T-helper 1 cell treated with Interleukin-12 subunit alpha and Interleukin-12 subunit beta and Interleukin-4 antibody, amounts not matched to agents 30 μg/mL and 1 μg/mL, for 36 hours (primary cell): Measurements from ENCODE around the gene PHPT1.

Source experiments
- H3K27ac Mint-ChIP-seq: one replicate; pipeline ENCODE4 v1.8.0; 2021; ENCODE audit warnings: mild to moderate bottlenecking, mixed read lengths
- H3K27me3 Mint-ChIP-seq: one replicate; pipeline ENCODE4 v1.8.0; 2021; ENCODE audit warnings: low read depth, mixed read lengths
- H3K36me3 Mint-ChIP-seq: one replicate; pipeline ENCODE4 v1.8.0; 2021; ENCODE audit warnings: low read depth, mixed read lengths
- H3K4me1 Mint-ChIP-seq: one replicate; pipeline ENCODE4 v1.8.0; 2021; ENCODE audit warnings: low read depth, mixed read lengths
- H3K4me3 Mint-ChIP-seq: one replicate; pipeline ENCODE4 v1.8.0; 2021; ENCODE audit warnings: mild to moderate bottlenecking, moderate library complexity, mixed read lengths
- H3K9me3 Mint-ChIP-seq: one replicate; pipeline ENCODE4 v1.8.0; 2021; ENCODE audit warnings: mixed read lengths

Gene PHPT1

DNA sequence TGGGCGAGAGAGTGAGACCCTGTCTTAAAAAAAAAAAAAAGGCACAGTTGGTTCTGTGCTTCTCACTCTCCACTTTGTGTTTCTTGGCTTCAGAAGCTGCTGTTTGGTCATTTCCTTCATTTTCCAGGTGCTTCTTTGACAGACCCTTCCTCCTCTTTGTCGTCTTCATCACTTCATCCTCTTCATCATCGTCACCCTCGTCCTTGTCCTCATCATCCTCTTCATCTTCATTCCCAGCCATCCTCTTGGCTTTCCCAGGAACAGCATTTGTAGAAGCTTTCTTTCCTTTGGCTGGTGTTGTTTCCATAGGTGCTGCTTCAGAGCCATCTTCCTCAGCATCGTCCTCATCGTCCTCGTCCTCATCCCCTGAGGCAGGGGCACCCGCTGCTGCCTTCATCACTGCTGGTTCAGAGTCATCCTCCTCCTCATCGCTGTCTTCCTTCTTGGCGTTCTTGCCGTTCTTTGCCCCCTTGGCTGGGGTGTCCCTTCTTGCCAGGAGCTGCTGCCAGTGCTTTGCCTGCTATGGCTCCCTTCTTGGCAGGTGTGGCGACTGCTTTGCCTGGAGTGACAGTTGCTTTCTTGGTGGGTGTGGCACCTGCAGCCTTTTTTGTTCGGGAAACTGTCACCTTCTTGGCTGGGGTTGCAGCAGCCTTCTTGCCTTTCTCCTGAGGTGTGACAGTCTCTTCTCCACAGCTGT lies 34.3 kb upstream of the PHPT1 start:
- Mint-ChIP-seq H3K36me3 (peaks cover 37% of the 10 kb centered on the region), H3K9me3 (no peaks in the 10 kb centered on the region), H3K4me3 (no peak overlapping the region), H3K27ac (peak overlapping the region; percentile 27), H3K27me3 (no peaks in the 10 kb centered on the region), H3K4me1 (peaks cover 26% of the 10 kb centered on the region)

DNA sequence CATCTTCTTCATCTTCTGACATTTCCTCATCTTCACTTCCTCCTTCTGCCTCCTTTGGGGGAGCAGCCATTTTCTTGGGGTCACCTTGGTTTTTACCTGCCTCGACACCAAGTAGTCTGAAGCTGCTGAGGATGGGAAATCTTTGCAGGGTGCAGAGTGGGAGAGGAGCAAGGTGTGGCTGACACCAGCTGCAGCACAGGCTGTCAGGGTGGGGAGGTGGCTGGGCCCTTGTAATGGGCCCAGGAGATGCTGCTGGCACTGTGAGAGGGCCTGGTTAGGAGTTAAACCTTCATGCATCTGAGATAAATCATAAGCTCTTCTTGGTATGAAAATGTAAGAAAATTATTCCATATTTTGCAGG lies 33.8 kb upstream of the PHPT1 start:
- no peak overlapping the region for H3K4me3 Mint-ChIP-seq
- no peak overlapping the region for H3K27ac Mint-ChIP-seq
- peaks cover 34% of the 10 kb centered on the region for H3K36me3 Mint-ChIP-seq
- no peaks in the 10 kb centered on the region for H3K9me3 Mint-ChIP-seq
- no peaks in the 10 kb centered on the region for H3K27me3 Mint-ChIP-seq
- H3K4me1 Mint-ChIP-seq = peaks cover 22% of the 10 kb centered on the region

DNA sequence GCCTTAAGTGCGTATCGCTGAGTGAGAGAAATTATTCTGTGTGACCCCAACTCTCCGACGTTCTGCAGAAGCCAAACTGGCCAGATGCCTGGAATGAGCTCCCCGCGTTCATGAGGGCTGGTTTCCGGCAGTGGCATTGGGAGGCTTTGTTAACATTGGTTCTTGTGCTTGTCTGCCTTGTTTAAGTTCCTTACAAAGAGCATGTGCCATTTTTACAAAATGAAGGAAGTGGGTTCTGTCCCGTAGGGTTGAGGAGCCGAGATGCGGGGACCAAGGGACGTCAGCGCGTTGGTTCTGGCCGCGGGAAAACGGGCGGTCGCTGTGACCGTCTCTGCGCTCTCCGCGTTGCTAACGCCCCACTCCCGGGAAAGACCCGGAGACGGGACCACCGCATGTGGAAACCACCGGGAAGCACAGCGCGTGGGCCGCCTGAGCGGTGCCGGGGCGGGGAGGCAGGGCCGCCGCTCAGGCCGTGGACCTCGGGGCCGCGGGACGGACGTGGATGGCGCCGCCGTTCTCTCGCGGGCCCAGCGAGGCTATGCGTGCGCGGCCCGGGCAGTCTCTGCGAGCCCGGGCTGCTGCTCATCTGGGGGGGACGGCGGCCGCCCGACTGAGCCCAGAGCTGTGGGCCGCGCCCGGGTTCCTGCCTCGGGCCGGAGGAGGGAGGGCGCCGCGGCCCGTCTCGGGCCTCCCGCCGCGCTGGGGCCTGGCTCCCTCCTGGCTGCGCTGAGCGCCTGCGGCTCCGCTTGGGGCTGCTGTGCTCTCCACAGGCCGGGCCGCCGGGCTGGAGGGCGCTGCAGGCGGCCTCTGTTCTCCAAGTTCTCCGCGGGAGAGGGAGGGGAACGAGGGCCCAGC lies 28.0 kb upstream of the PHPT1 start:
- Mint-ChIP-seq H3K4me1 (peaks cover 4% of the 10 kb centered on the region), H3K27me3 (no peaks in the 10 kb centered on the region), H3K9me3 (no peaks in the 10 kb centered on the region), H3K36me3 (peaks cover 6% of the 10 kb centered on the region), H3K27ac (no peak overlapping the region), H3K4me3 (no peak overlapping the region)

DNA sequence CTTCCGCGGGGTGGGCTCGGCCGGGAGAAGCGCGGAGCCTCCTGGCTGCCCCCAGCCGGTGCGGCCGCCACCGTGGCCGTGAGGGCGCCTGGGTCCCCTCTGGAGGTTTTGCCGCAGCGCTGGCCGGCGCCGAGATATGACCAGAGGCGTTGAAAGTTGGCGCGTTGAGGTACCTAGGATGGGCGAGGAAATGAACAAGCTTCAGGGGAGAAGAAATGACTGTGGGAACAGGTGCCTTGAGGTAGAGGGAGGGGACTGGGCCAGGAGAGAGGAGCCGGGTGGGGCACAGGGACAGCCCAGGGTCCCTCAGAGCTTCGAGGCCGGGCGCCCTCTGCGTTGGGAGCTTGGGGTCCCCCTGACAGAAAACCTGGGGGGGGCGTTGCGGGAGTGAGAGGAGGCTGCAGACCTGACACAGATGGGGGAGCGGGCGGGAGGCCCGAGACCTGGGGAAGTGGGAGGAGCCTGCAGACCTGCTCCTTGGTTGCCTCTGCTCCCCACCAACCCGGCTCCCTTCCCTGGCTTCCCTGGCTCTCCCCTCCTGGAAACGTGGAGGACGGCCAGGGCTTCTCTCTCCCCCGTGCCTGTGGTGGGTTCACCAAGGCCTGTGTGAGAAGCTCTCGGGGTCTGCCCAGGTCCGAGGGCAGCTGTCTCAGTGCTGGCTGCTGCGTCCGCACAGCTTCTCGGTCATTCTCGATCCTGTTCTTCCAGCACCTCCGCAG lies 27.2 kb upstream of the PHPT1 start:
- Mint-ChIP-seq H3K27ac (no peak overlapping the region), H3K9me3 (no peaks in the 10 kb centered on the region), H3K4me1 (peaks cover 4% of the 10 kb centered on the region), H3K27me3 (no peaks in the 10 kb centered on the region), H3K36me3 (peaks cover 2% of the 10 kb centered on the region), H3K4me3 (no peak overlapping the region)

DNA sequence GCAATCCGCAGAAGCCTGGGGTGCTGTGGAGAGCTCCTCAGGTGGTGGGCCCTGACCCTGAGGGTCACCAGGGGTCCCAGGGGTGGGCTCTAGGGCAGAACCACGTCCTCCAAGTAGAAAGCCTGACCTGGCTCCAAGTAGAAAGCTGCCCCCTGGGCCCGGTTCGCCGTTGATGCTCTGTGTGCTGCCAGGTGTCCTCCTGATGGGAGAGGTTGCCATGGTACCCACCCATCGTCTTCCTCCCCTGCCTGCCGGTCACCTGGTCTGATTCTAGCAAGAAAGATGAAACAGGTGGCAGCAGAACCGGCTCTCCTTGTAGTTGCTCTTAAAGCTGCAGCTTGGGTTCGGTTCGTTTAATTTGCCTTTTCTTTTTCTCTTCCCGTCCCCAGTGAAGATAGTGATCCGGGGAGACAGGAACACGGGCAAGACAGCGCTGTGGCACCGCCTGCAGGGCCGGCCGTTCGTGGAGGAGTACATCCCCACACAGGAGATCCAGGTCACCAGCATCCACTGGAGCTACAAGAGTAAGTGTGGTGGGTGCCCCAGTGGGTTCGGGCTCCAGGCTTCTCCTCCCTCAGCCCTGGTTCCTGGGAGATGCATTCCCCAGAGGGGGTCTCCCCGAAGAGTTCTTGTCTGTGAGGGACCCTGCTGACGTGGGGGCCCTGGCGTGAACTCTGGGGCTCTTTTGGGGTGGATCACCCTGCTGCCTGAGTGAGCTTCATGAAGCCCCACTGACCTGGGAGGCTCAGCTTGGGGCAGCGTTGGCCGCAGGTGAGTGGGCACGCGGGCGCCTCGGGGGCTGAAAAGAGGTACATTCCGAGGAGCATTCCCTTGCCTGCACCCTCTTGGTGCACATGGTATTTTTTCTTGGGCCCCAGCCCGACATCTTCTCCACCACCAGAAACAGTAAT lies 25.8 kb upstream of the PHPT1 start:
- H3K4me1 Mint-ChIP-seq = peaks cover 4% of the 10 kb centered on the region
- no peak overlapping the region for H3K27ac Mint-ChIP-seq
- H3K9me3 Mint-ChIP-seq = no peaks in the 10 kb centered on the region
- H3K27me3 Mint-ChIP-seq = no peaks in the 10 kb centered on the region
- H3K4me3 Mint-ChIP-seq = no peak overlapping the region
- peaks cover 1% of the 10 kb centered on the region for H3K36me3 Mint-ChIP-seq

DNA sequence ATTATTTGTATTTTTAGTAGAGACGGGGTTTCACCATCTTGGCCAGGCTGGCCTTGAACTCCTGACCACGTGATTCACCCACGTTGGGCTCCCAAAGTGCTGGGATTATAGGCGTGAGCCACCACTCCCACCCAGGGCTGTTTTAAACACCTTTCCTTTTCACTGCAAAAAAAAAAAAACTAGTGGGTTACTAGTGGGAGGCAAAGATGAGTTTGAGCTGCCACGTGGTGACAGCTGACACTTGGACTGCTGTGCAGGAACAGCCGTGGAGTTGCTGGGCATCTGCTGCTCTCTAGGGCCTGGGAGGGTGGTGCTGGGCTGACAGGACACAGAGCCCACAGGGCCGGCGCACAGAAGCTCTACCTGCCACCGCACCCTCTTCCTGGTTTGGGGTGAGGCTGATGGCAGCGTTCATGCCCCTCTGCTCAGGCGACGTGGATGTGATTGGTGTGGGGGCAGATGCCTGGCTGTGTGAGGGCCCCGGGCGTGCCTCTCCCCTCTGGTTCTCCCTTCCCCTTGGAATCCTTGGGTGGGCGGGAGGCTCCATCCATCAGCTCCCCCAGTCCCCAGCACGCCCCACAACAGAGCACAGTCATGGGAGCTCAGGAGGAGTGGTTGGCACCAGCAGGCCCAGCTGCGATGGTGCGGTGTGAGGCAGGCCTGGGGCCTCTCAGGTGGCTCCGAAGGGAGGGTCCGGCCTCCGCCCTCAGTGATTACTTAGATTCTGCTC lies 24.5 kb upstream of the PHPT1 start:
- Mint-ChIP-seq H3K36me3 (no peaks in the 10 kb centered on the region), H3K9me3 (no peaks in the 10 kb centered on the region), H3K27me3 (no peaks in the 10 kb centered on the region), H3K4me3 (no peak overlapping the region), H3K27ac (no peak overlapping the region), H3K4me1 (peaks cover 4% of the 10 kb centered on the region)

DNA sequence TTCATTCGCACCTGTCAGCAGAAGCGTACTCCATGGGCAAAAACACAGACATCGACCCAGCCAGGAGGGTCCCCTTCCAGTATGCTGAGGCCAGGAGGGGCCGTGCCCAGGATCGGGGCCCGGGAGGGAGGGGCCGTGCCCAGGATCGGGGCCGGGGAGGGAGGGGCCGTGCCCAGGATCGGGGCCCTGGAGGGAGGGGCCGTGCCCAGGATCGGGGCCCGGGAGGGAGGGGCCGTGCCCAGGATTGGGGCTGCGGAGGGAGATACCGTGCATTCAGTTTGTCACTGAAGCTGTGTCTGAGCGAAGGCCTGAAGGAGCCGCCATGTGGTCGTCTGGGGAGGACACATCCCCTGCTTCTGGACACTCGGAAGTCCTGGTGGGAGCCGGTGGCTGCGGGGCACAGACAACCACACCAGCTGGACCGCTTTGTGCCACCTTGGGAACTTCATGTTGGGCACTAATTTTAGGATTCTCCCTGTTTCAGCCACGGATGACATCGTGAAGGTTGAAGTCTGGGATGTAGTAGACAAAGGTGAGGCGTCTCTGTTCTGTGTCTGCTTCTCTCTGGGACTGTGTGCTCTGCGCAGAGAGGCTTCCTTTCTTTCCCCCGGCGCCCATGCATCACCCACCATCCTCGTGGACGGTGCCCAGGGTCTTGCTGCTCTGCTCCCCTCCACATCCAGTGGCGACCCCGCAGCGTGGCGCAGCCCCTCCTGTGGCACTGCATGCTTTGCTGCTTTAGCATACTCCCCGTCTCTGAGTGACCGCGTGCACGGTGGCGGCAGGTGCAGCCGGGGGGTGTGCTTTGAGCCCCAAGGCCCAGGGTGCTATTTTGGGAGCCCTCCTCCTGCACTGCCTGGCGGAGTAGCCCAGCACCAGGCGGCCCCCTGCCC lies 23.7 kb upstream of the PHPT1 start:
- H3K36me3 Mint-ChIP-seq = no peaks in the 10 kb centered on the region
- H3K4me1 Mint-ChIP-seq = peaks cover 4% of the 10 kb centered on the region

DNA sequence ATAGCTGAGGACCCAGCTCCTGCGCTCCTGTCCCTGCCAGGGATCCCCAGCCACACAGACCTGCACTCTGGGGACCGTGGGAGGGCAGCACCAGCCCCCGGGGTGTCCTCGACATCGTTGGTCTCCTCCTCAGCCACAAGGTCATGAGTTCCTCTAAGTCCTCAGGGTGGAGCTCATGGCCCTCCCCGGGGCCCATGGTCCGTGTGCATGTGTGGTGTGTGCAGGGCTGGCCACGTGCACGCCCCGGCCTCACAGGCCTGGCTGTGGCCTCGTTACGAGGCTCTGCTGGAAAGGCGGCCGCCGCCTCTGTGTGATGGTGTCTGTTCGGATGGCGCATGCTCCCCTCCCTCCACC lies 23.0 kb upstream of the PHPT1 start:
- Mint-ChIP-seq H3K36me3 (no peaks in the 10 kb centered on the region), H3K27ac (no peak overlapping the region), H3K9me3 (no peaks in the 10 kb centered on the region), H3K4me3 (no peak overlapping the region), H3K27me3 (no peaks in the 10 kb centered on the region), H3K4me1 (peaks cover under 1% of the 10 kb centered on the region)

More for the DNA sequence above, 23.7 kb upstream of the PHPT1 start:
- Mint-ChIP-seq H3K27me3 (no peaks in the 10 kb centered on the region), H3K4me3 (no peak overlapping the region), H3K27ac (no peak overlapping the region), H3K9me3 (no peaks in the 10 kb centered on the region)

DNA sequence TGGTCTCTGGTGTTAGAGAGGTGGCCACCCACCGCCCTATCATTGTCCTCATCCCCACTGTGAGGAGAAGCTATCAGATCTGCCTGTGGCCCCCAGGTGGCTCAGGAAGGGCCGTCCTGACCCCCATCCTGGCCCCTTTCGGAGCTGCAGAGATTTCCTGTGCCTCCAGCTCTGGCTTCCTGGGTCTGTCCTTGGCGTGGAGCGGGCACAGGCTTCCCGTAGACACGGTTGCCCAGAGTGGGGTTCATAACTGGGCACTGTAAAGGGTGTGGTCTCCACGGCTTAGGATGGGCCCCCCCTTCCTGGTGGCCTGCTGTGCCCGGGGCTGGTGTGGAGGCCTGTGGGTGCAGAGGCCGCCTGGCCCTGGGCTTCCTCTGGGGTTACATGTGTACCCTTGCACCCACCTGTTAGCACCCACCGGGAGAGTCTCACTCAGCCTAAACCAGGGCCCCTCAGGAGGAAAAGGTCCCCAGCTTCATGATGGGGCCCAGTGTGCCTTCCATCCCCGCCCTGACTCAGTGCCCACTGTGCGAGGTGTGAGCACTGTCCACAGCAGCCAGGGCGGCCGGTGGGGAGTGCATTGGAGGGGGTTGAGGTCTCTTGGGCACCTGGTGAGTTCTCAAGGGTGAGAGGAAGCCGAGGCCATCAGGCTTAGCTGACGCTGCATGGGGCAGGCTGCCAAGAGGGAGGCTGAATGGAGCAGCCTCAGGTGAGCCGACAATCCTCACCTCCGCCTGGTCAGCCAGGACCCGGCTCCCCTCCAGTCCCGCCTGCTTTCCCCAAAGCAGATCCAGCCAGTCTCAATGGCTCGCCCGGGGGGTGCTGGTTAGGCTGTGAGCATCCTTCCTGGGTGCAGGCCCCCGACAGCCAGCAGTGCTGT lies 22.3 kb upstream of the PHPT1 start:
- no peaks in the 10 kb centered on the region for H3K36me3 Mint-ChIP-seq
- no peak overlapping the region for H3K27ac Mint-ChIP-seq
- no peaks in the 10 kb centered on the region for H3K9me3 Mint-ChIP-seq
- H3K27me3 Mint-ChIP-seq = no peaks in the 10 kb centered on the region
- H3K4me3 Mint-ChIP-seq = no peak overlapping the region
- no peaks in the 10 kb centered on the region for H3K4me1 Mint-ChIP-seq

DNA sequence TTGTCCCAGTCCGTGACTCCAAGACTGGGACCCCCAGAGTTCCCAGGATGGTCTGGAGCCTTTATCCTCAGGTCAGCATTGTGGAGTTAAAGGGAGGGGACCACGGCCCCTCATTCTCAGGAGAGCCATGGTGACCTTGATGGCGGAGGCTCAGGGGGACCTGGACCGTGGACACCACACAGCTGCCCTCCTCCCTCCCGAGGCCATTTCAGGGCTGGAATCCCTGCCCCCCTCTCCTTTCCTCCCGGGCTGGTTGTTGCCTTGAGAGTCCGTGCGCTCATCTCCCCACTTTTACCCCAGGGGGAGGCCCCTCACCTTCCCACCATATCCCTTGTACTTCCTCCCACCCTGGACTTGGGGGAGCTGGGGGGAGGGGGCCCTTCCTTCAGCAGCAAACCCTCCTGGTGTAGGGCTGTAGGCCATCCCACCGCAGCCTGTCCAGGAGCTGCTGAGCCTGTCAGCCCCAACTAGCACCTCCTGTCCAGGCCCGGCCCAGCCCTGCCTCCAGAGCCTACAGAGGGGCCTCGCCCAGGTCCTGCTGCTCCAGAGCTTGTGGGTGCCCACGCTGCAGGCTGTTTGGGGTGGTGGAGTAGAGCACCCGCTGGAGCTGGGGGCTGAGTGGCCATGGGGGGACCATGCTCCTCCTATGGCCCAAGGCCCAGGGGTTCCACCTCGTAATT lies 21.3 kb upstream of the PHPT1 start:
- Mint-ChIP-seq H3K4me1 (no peaks in the 10 kb centered on the region), H3K27ac (no peak overlapping the region)

DNA sequence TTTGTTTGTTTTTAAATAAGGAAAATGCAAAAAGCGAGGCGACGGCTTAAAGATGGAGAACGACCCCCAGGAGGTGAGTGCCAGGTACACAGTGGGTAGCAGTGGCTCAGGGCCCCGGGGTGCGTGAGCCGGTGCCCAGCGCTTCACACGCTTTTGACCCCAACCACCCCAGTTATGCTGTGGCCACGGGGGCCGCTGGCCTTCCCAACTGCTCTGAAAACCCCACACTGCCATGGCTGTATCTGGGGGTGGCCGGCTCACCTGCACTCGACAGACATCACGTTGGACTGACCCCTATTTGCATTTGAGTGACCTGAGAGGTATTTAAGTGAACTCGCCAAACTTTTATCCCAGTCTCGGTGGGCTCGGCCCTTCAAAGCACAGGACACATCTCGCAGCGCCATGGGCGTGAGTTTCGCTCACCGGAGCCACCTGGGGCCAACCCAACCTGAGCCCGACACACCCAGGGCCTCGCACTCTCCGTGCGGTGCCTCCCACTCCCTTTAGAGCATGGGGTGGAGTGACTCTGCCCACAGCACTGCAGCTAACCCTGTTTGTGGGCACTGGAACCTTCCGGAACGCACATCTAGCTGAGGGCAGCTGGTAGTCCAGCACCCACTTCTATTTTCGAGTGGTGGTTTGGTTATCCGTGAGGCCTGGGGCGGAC lies 20.6 kb upstream of the PHPT1 start:
- Mint-ChIP-seq H3K36me3 (peaks cover 2% of the 10 kb centered on the region), H3K4me1 (no peaks in the 10 kb centered on the region), H3K9me3 (no peaks in the 10 kb centered on the region), H3K27ac (no peak overlapping the region), H3K27me3 (no peaks in the 10 kb centered on the region), H3K4me3 (no peak overlapping the region)

More for the DNA sequence above, 21.3 kb upstream of the PHPT1 start:
- H3K36me3 Mint-ChIP-seq = peaks cover 2% of the 10 kb centered on the region
- no peaks in the 10 kb centered on the region for H3K27me3 Mint-ChIP-seq
- H3K9me3 Mint-ChIP-seq = no peaks in the 10 kb centered on the region
- no peak overlapping the region for H3K4me3 Mint-ChIP-seq
